Measurements from ENCODE around the gene AFAP1. TPM values are rescaled to one million over a fixed set of nuclear protein-coding genes. Genes with fewer than 3 reads are reported as not detected.
"Not testable (repeated sequence)": the region's sequence is repeated elsewhere in the genome, so short reads cannot be mapped to it uniquely, and the experiment has no call there.

Gene AFAP1
- total RNA-seq, 4 donors from 2014 or later = 25.1 to 56.9 (median 26.4) TPM

GRCh38 chr4:7944599-7945220 lies 5.0 kb upstream of the AFAP1 start:
- Histone ChIP-seq H3K4me3 (no peak overlapping the region), H3K27me3 (no peaks in the 10 kb centered on the region), H3K9me3 (no peaks in the 10 kb centered on the region), H3K27ac (no peak overlapping the region), H3K4me1 (peaks cover 0 to 21% (median 6%) of the 10 kb centered on the region in 4 donors), H3K36me3 (no peaks in the 10 kb centered on the region)
- intact Hi-C loops (cut with DNase I; ENCODE audit: low total_unique reads) = no loop called here
- 65 to 72% methylated on average over 3 to 5 of the region's 5 CpGs for WGBS, 2 donors (ENCODE audit: low coverage in 1 of 2)
- in situ Hi-C loops (cut with MboI; ENCODE audit: low pct_ligation_motif_present in 1 of 4, low pct_unique_long_range_greater_than_20kb in 1 of 4, low sequenced_read_pairs in 3 of 4) = no loop called here
- TF ChIP-seq POLR2AphosphoS5 (IDR thresholded peaks at IDR 0.05) = no peak
- no peak for TF ChIP-seq POLR2A (IDR thresholded peaks at IDR 0.05)
- TF ChIP-seq EP300 (IDR thresholded peaks at IDR 0.05; ENCODE audit: low read depth) = no peak
- TF ChIP-seq, protein P1, sequence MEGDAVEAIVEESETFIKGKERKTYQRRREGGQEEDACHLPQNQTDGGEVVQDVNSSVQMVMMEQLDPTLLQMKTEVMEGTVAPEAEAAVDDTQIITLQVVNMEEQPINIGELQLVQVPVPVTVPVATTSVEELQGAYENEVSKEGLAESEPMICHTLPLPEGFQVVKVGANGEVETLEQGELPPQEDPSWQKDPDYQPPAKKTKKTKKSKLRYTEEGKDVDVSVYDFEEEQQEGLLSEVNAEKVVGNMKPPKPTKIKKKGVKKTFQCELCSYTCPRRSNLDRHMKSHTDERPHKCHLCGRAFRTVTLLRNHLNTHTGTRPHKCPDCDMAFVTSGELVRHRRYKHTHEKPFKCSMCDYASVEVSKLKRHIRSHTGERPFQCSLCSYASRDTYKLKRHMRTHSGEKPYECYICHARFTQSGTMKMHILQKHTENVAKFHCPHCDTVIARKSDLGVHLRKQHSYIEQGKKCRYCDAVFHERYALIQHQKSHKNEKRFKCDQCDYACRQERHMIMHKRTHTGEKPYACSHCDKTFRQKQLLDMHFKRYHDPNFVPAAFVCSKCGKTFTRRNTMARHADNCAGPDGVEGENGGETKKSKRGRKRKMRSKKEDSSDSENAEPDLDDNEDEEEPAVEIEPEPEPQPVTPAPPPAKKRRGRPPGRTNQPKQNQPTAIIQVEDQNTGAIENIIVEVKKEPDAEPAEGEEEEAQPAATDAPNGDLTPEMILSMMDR (IDR thresholded peaks at IDR 0.05) = no peak
- no peak for DNase-seq

DNA sequence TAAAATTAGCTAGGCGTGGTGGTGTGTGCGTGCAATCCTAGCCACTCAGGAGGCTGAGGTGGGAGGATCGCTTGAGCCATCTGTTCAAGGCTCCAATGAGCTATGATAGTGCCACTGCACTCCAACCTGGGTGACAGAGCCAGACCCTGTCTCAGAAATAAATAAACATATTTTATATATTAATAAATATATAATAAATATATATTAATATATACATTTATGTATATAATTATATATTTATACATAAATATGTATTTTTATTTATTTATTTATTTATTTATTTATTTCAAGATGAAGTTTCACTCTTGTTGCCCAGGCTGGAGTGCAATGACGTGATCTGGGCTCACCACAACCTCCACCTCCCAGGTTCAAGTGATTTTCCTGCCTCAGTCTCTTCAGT lies 4.0 kb upstream of the AFAP1 start:
- intact Hi-C loops (cut with DNase I; ENCODE audit: low total_unique reads) = not testable (repeated sequence)
- 96 to 100% methylated on average over 2 to 4 of the region's 4 CpGs for WGBS, 2 donors (ENCODE audit: low coverage in 1 of 2)

DNA sequence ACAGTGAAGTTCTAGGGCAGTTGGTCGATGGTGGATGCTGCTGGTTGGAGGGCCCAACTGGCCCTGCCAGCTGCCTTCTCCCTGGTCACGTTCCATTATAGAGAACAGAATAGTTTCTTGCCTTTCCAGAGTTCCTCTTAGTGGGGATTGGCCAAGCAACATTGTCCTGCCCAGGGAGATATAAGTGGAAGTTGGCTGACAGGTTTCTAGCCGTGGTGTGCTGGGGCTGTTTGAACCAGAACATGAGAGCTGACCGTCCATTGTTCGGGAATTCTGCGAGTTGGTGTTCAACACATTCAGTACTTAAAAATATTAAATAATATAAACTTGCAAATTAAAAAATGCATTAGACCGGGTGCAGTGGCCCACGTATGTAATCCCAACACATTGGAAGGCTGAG lies 3.5 kb upstream of the AFAP1 start:
- WGBS, 2 donors (ENCODE audit: low coverage in 1 of 2) = 94 to 96% methylated on average over 3 to 8 of the region's 8 CpGs

More for the DNA sequence above, 4.0 kb upstream of the AFAP1 start:
- H3K36me3 ChIP-seq; H3K4me3 ChIP-seq; H3K27ac ChIP-seq; H3K27me3 ChIP-seq; DNase-seq; H3K9me3 ChIP-seq; in situ Hi-C loops (cut with MboI; ENCODE audit: low pct_ligation_motif_present in 1 of 4, low pct_unique_long_range_greater_than_20kb in 1 of 4, low sequenced_read_pairs in 3 of 4): not testable (repeated sequence)
- H3K4me1 ChIP-seq = peaks cover 0 to 17% (median 8%) of the 10 kb centered on the region in 4 donors

DNA sequence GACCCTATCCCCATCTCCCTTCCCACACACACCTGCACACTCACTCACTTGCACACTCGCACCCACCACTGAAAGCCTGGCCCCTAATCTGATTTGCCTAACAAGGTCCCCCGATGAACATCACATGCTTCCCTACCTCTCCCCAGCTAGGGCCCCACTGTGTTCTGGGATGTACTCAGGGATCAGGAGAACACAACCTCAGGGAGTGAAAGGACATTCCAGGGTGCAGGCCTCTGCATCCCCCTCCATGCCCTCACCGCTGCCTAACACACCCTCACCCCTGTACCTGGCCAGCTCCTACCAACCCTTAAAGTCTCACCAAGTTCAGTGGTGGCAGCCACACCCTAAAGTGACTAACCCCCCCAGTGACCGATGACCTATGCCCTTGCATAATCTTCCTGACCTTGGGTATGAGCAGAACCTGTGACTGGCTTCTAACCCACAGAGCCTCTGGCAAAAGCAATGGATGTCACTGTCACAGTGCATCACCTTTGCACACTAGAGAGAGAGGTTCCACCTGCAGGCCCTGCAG lies 2.4 kb upstream of the AFAP1 start:
- no peak for DNase-seq
- intact Hi-C loops (cut with DNase I; ENCODE audit: low total_unique reads) = loop anchor here (1.0 kb wide), 1 partner anchor 16 kb away; no protein-coding TSS in a partner anchor
- Histone ChIP-seq H3K4me1 (peaks cover 0 to 31% (median 15%) of the 10 kb centered on the region in 4 donors), H3K4me3 (no peak overlapping the region), H3K27ac (no peak overlapping the region), H3K9me3 (no peaks in the 10 kb centered on the region), H3K27me3 (no peaks in the 10 kb centered on the region), H3K36me3 (no peaks in the 10 kb centered on the region)
- in situ Hi-C loops (cut with MboI; ENCODE audit: low pct_ligation_motif_present in 1 of 4, low pct_unique_long_range_greater_than_20kb in 1 of 4, low sequenced_read_pairs in 3 of 4) = no loop called here
- TF ChIP-seq, protein P1 (IDR thresholded peaks at IDR 0.05) = no peak
- TF ChIP-seq POLR2AphosphoS5 (IDR thresholded peaks at IDR 0.05) (no peak), EP300 (IDR thresholded peaks at IDR 0.05; ENCODE audit: low read depth) (no peak), POLR2A (IDR thresholded peaks at IDR 0.05) (no peak)
- 95 to 100% methylated on average over 1 to 4 of the region's 4 CpGs for WGBS, 2 donors (ENCODE audit: low coverage in 1 of 2)

More for the DNA sequence above, 3.5 kb upstream of the AFAP1 start:
- no peak overlapping the region for H3K27ac ChIP-seq
- no peak for DNase-seq
- in situ Hi-C loops (cut with MboI; ENCODE audit: low pct_ligation_motif_present in 1 of 4, low pct_unique_long_range_greater_than_20kb in 1 of 4, low sequenced_read_pairs in 3 of 4) = no loop called here
- peaks cover 0 to 20% (median 8%) of the 10 kb centered on the region in 4 donors for H3K4me1 ChIP-seq
- H3K4me3 ChIP-seq = no peak overlapping the region
- TF ChIP-seq EP300 (IDR thresholded peaks at IDR 0.05; ENCODE audit: low read depth) (no peak), POLR2A (IDR thresholded peaks at IDR 0.05) (no peak), POLR2AphosphoS5 (IDR thresholded peaks at IDR 0.05) (no peak)
- TF ChIP-seq, protein P1 (IDR thresholded peaks at IDR 0.05) = no peak
- no peaks in the 10 kb centered on the region for H3K36me3 ChIP-seq
- H3K27me3 ChIP-seq = no peaks in the 10 kb centered on the region
- no peaks in the 10 kb centered on the region for H3K9me3 ChIP-seq
- intact Hi-C loops (cut with DNase I; ENCODE audit: low total_unique reads) = no loop called here

Data from transverse colon (tissue), 4 donors.